Measurements from ENCODE around the gene OVOL2.
"Not testable (repeated sequence)": the region's sequence is repeated elsewhere in the genome, so short reads cannot be mapped to it uniquely, and the experiment has no call there.

DNA sequence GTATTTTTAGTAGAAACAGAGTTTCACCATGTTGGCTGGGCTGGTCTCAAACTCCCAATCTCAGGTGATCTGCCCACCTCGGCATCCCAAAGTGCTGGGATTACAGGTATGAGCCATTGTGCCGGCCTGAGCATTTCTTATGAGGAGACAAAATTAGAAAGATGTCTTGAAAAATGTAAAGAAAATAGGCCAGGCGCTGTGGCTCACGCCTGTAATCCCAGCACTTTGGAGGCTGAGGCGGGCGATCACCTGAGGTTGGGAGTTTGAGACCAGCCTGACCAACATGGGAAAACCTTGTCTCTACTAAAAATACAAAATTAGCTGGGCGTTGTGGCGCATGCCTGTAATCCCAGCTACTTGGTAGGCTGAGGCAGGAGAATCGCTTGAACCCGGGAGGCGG is 42.9 kb upstream of the OVOL2 start:
- TF ChIP-seq, protein P1, sequence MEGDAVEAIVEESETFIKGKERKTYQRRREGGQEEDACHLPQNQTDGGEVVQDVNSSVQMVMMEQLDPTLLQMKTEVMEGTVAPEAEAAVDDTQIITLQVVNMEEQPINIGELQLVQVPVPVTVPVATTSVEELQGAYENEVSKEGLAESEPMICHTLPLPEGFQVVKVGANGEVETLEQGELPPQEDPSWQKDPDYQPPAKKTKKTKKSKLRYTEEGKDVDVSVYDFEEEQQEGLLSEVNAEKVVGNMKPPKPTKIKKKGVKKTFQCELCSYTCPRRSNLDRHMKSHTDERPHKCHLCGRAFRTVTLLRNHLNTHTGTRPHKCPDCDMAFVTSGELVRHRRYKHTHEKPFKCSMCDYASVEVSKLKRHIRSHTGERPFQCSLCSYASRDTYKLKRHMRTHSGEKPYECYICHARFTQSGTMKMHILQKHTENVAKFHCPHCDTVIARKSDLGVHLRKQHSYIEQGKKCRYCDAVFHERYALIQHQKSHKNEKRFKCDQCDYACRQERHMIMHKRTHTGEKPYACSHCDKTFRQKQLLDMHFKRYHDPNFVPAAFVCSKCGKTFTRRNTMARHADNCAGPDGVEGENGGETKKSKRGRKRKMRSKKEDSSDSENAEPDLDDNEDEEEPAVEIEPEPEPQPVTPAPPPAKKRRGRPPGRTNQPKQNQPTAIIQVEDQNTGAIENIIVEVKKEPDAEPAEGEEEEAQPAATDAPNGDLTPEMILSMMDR (IDR thresholded peaks at IDR 0.05), result not testable (repeated sequence)
- not testable (repeated sequence) for TF ChIP-seq POLR2A, POLR2AphosphoS5 (IDR thresholded peaks at IDR 0.05)

Data from transverse colon (tissue), 4 donors.